ENCODE data around the gene NGF.

GRCh38 chr1:115241309-115241708 is 96.7 kb downstream of the NGF start:
- TF ChIP-seq POLR2A (IDR thresholded peaks at IDR 0.05) (no peak), CTCF (IDR thresholded peaks at IDR 0.05) (no peak)

Data from heart left ventricle (tissue), 13 donors.